Uterus (tissue), 2 donors: ENCODE measurements around the gene NADK2.

Experiments
- POLR2A ChIP-seq, 2 donors: fragments of 450-650 bp; IDR thresholded peaks; one replicate each; pipeline ENCODE4 v1.6.1; 2016; ENCODE audit warnings: antibody characterized with exemption in 2 of 2, mild to moderate bottlenecking in 1 of 2, moderate library complexity in 1 of 2
- TF ChIP-seq, protein P1 (sequence below), 4 experiments: fragments of 200-600 bp in 2 of 4; fragments of 450-650 bp in 2 of 4; sonication (generic) in 2 of 4; IDR thresholded peaks; one replicate each; pipeline ENCODE4 v1.5.1; 2016 to 2019; ENCODE audit warnings: antibody characterized with exemption in 4 of 4, mild to moderate bottlenecking in 2 of 4, moderate library complexity in 1 of 4

- TF ChIP-seq, protein P1, sequence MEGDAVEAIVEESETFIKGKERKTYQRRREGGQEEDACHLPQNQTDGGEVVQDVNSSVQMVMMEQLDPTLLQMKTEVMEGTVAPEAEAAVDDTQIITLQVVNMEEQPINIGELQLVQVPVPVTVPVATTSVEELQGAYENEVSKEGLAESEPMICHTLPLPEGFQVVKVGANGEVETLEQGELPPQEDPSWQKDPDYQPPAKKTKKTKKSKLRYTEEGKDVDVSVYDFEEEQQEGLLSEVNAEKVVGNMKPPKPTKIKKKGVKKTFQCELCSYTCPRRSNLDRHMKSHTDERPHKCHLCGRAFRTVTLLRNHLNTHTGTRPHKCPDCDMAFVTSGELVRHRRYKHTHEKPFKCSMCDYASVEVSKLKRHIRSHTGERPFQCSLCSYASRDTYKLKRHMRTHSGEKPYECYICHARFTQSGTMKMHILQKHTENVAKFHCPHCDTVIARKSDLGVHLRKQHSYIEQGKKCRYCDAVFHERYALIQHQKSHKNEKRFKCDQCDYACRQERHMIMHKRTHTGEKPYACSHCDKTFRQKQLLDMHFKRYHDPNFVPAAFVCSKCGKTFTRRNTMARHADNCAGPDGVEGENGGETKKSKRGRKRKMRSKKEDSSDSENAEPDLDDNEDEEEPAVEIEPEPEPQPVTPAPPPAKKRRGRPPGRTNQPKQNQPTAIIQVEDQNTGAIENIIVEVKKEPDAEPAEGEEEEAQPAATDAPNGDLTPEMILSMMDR (IDR thresholded peaks at IDR 0.05), result no peak
- TF ChIP-seq POLR2A (IDR thresholded peaks at IDR 0.05), result no peak
These were observed 61.8 kb downstream of the NADK2 start for GRCh38 chr5:36179950-36180349.
